NCI-H1105 treated with DMSO at 0.1 percent for 48 hours (cell line): ENCODE results near the gene IGFBP5.
A peak's percentile ranks its signal among the peaks of the same experiment; 100 is the strongest.

Source experiments
- DNase-seq: peaks from one replicate; lab custom pipeline; 2025; lab: John Stamatoyannopoulos, UW

IGFBP5 gene

GRCh38 chr2:216688731-216689340, 6.5 kb downstream of the IGFBP5 start:
- DNase-seq = no peak

- DNase-seq = no peak
These were observed 7.7 kb downstream of the IGFBP5 start for GRCh38 chr2:216687646-216688045.

DNA sequence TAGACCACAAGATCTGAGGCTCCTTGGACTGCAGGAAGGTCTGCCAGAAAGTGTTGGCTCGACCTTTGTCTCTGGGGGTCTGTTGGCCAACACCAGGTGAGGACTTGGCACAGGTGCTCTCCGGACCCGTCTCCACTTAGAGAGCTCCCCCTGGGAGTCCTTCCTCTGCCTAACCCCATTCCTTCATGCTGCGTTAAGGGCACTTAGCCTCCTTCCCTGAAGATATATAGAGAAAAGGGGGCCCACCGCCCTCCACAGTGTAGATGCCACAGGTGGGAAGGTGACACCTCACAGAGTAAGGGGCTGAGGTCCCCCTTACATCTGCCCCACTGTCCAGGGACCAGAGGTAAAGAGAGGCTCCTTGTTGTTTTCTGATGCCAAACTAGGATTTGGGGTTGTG, 8.2 kb downstream of the IGFBP5 start:
- no peak for DNase-seq

- DNase-seq = no peak
These were observed 9.9 kb downstream of the IGFBP5 start for GRCh38 chr2:216685327-216685875.

DNA sequence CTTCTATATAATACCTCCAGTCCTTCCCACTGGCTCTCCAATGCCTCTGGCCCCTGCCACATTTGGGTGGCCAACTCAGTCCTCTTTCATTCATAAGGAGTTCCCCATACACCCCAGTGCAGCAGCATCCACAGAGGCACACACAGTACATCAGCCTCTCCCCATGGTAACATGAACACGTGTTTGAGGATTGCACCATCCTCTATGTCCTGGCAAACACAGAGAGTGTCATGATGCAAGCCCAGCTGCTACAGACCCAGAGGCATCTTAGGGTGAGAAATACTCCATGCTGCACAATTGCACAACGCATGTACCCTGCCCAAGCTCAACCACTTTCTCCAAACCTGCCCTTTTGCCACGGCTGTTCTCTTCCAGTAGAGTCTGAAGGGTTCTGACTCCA, 11.5 kb downstream of the IGFBP5 start:
- no peak for DNase-seq

DNA sequence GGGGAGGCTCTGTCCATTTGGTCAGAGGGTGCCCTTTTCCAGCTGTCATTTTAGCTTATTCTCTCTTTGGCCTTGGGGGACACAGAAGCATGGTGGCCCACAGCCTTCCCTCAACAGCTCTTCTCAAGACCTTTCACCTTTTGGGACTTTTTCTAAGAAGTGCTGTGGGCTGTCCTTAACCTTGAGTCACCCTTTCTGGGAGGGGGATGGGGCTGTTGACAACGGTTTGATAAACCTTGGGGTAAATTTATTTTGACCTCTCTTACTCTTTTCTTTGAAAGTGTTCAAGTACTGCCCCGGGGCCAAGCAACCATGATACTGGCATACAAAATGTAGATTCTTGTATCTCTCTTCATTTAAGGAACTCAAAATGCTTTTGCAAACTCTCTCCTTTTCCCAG, 13.7 kb downstream of the IGFBP5 start:
- DNase-seq = no peak

DNA sequence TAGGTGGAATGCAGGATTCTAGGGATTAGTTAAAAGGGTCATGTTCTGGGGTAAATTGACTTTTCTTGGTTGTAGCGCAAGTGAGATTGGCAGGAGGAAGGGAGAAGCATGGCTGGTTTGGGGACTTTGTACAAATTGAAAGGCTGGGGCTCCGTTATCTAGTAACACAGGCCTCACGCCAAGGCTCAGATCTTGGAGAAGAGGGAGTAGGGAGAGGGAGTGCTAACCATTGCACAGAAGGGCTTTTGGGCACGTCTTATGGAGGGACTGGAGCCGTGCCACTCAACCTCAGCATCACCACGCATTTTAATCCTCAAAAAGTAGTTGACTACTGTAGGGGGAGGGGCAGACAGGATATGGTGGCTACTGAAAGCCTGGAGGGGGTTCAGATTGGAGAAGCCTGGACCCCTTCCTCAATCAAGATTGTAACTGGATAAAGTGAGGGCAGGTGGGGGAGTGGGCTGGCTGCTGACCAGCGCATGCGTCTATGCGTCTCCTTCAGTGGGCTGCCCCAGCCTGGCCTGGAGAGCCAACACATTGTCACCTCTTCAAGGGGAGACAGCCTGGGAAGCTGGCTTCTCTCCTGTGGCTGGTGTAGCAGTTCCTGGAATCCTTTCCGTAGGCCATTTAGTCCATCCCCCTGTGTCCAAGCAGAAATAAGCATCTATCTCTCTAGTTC, 14.3 kb downstream of the IGFBP5 start:
- no peak for DNase-seq

GRCh38 chr2:216679658-216680024, 15.7 kb downstream of the IGFBP5 start:
- DNase-seq = no peak

DNA sequence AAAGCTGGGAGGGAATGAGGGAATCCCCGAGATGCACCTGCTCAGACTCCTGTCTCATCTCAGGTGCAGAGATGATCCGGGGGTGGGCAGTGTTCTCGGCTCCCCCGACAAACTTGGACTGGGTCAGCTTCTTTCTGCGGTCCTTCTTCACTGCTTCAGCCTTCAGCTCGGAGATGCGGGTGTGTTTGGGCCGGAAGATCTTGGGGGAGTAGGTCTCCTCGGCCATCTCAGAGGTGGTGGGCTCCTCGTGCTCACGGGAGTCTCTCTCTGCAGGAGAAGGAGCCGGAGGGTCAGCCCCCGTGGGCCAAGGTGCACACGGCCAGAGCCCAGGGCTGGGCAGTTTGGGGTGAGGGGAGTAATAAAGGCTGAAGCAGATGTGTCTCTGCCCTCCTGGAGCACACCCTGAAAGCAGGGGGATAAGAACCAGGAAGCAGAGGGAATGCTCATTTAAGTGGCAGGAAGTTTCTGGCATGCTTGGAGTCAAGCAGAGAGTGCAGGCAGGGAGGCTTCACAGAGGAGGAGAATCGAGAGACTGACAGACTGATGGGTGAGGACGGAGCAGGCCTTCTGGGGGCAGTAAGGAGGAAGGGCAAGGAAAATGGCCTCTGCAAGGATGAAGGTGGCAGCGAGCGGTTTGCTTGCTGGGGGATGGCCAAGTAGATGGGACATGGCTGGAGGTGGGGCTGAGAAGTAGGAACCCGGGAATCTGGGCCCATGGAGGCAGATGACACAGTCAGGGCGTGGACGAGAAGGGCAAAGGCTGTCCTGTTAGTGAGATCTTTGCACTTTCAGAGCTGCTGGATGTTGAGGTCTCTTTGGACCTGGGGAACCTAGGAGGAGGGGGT, 16.3 kb downstream of the IGFBP5 start:
- no peak for DNase-seq

GRCh38 chr2:216678098-216678465, 17.3 kb downstream of the IGFBP5 start:
- no peak for DNase-seq

DNA sequence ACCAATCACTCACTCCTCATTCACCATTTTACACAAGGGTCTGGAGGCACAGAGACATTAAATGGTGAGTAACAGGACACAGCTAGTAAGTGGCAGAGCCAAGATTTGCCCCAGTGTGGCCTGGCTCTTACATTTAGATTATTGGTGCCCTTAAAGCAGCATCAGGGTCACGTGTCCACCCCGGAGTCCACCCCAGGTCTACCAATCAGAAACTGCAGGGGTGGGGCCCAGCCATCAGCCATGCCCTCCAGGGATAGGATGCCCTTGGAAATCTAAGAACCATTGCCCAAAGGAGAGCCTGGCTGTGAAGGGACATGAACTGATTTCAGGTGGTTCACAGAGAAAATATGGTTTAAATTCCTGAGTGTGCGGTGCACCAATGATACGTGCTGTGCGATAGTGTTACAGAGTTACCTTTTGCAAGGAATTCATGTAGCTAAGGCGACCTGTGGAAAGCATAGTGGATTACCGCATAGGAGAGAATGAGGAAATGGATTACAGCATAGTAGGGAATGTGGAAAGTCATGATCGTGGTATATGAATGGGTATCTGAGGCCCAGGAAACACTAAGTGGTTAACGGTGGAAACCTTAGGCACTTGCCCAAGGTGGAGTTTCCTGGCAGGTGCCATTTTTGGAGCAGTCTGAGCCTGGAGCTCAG, 17.8 kb downstream of the IGFBP5 start:
- no peak for DNase-seq

GRCh38 chr2:216676630-216677029, 18.7 kb downstream of the IGFBP5 start:
- DNase-seq = no peak

DNA sequence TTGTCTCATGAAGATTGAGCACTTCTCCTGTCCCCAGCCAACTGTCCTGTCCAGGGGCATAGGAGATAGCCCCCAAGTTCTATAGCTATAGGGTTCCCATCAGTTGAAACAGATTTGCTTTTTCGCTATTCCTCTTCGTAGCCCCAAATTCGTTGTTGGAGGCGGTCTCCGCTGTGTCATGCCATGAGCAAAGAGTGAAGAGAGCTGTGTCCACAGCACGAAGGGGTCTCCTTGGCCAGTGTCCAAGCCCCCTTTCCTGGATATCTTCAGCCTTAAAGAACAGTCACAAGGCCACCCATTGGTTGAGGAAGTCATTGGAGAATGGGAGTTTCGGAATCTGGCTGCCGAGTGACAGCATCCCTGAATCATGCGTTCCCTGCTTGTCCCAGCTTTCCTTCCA, 21.0 kb downstream of the IGFBP5 start:
- no peak for DNase-seq

GRCh38 chr2:216673609-216674008, 21.7 kb downstream of the IGFBP5 start:
- no peak for DNase-seq

GRCh38 chr2:216673021-216673420, 22.3 kb downstream of the IGFBP5 start:
- DNase-seq = no peak

DNA sequence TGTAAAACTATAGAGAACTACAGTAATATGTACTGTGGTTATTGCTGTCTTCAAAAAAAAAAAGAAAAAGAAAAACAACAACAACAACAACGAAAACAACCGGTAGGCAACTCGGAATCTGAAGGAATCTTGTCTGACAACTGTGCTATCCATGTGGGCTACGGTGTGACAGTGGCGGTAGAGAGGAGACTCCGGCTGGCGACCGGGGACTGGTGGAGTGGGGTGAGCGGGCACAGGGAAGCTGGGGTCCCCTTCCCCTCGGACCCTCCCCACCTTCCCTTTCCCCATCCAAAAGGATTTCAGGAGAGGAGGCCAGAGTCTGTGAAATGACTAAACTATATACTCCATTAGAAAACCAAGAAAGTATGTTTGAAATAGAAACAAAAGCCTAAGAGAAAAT, 22.9 kb downstream of the IGFBP5 start:
- no peak for DNase-seq

- DNase-seq = no peak
These were observed 23.5 kb downstream of the IGFBP5 start for GRCh38 chr2:216671791-216672343.

- no peak for DNase-seq
These were observed 24.3 kb downstream of the IGFBP5 start for GRCh38 chr2:216671081-216671411.

DNA sequence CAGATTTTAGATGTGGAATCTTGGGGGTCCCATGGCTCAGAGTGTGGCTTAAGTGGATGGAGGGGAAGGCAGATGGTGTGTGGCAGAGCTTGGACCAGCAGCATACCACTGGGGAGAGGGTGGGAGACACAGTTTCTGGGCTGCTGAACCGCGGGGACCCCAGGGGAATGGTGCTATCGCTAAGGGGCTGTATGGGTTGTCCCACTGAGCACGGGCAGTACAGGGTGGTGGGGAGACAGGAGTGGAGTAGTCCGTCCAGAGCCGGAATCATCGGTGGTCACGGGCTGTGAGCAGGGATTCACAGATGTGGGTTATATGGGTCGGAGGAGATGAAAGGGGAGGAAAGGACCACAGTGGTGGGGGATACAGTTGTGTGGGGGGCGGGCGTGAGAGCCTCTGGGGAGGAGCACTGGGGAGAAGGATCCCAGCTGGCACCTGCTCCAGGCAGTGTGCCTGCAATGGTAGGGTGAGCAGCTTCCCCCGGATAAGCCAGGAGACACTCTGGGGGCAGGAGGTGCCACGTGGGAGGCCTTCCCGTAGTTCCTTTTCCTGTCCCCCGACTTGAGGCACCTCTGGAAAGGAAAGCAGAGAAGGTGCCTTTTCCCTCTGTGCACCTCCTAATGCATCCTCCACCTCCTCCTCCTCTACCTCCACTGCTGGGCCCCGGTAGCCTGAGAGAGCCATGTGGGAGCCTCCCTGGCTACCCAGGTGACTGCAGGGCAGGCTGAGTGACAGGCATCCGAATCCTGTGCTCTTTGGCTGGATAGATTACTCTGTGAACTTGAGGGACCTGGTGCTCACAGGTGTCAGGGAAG, 24.9 kb downstream of the IGFBP5 start:
- DNase-seq = no peak

DNA sequence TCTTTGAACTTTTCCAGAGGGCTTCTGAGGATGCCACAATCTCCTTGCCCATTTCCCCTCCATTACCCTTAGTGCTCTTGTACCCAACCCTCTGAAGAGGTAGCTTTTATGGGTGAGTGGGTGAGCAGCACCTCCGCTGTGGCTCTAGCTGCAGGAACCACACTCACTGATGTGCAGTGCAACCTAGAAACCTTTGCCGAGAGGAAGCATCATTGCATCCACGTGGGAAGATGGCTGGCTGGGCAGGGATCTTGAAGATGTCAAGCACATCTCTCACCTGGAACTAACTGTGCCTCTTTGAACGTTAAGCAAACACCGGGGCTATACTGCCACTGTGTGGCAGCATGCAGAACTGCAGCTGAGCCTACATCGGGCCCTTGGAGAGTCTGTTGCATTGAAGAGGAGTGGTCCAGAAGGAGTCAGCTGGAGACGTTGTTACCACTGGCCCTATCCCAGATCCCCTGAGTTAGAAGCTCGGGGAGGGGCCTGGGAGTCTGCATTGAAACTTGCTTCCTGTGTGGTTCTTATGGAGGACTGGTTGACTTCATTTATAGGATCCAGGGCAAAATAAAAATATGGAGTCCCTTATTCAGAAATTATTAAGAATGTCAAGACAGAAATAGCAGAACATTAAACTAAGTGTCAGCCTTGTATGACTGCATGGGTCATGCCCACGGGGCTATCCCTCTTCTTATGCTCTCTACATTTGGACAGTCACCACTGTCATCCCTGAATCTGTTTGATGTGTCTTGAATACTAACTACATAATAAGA, 28.7 kb downstream of the IGFBP5 start:
- DNase-seq = peak; percentile 77

DNA sequence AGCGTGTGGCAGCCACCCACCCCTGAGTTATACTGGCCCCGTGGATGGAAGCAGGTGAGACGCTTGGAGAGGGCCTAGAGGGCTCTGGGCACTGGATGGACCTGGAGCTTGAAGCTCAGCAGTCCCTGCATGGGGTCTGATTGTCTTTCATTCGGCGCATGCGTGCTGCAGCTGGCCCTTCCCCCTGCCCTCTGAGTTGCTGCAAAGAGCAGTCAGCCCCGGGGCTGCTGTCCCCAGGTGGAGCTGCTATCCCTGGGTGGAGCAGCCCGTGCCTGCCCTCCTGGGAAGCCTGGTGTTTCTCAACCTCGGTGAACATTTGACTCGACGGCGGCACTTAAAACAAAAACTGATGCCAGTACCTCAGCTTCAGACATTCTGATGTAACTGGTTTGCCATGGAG, 29.6 kb downstream of the IGFBP5 start:
- DNase-seq = no peak
